ENCODE measurements around the gene ZNF557.
"Not testable (repeated sequence)": the region's sequence is repeated elsewhere in the genome, so short reads cannot be mapped to it uniquely, and the experiment has no call there.

DNA sequence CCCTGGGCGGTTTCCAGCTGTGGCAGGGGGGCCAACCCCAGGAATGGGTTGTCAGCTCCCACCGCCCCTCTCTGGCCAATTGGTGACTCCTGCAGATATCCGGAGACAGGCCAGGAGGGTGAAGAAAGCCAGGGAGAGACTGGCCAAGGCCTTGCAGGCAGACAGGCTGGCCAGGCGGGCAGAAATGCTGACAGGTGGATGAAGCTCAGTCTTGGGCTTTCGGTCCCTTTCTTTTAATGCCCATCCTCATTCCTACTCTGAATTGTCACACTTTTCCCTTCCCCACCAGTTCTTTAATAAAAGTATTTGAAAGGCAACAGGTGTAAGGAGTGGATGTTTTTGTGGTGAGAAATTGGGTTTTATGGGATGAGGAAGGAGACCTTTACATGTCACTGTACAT, 18.1 kb upstream of the ZNF557 start:
- TF ChIP-seq POLR2AphosphoS5, POLR2A (IDR thresholded peaks at IDR 0.05; ENCODE audit: low read depth, low read length): not testable (repeated sequence)

Measured in GM12892 (cell line).